HG03280 (cell line): ENCODE data around the gene NDFIP2.

Experiments
- ATAC-seq: cut with Tn5 transposase; IDR thresholded peaks from one replicate; pipeline ENCODE4 v1.9.1; 2021; ENCODE audit warnings: mild to moderate bottlenecking, moderate library complexity; ENCODE audit not compliant: unreplicated experiment

Gene NDFIP2

GRCh38 chr13:79457948-79458347, 23.0 kb upstream of the NDFIP2 start:
- ATAC-seq, result no peak

GRCh38 chr13:79458436-79458835, 22.5 kb upstream of the NDFIP2 start:
- no peak for ATAC-seq

- no peak for ATAC-seq
Observed at GRCh38 chr13:79459906-79460305, 21.0 kb upstream of the NDFIP2 start.

- no peak for ATAC-seq
Observed at GRCh38 chr13:79462895-79463294, 18.1 kb upstream of the NDFIP2 start.

GRCh38 chr13:79463604-79464003, 17.4 kb upstream of the NDFIP2 start:
- ATAC-seq, result no peak

GRCh38 chr13:79466872-79467271, 14.1 kb upstream of the NDFIP2 start:
- ATAC-seq, result no peak

GRCh38 chr13:79468402-79468801, 12.6 kb upstream of the NDFIP2 start:
- no peak for ATAC-seq

- ATAC-seq, result no peak
Observed at GRCh38 chr13:79468819-79469218, 12.1 kb upstream of the NDFIP2 start.

- ATAC-seq, result no peak
Observed at GRCh38 chr13:79469608-79470007, 11.3 kb upstream of the NDFIP2 start.

- no peak for ATAC-seq
Observed at GRCh38 chr13:79470666-79471065, 10.3 kb upstream of the NDFIP2 start.

- ATAC-seq, result no peak
Observed at GRCh38 chr13:79475569-79475968, 5.4 kb upstream of the NDFIP2 start.

GRCh38 chr13:79477968-79478367, 3.0 kb upstream of the NDFIP2 start:
- no peak for ATAC-seq

- no peak for ATAC-seq
Observed at GRCh38 chr13:79479882-79480281, 1.1 kb upstream of the NDFIP2 start.

GRCh38 chr13:79481685-79482052, 714 bp downstream of the NDFIP2 start:
- peak; percentile 32 for ATAC-seq

- ATAC-seq, result no peak
Observed at GRCh38 chr13:79482281-79482970, 1.5 kb downstream of the NDFIP2 start.

GRCh38 chr13:79483086-79483706, 2.2 kb downstream of the NDFIP2 start:
- ATAC-seq, result no peak

- ATAC-seq, result no peak
Observed at GRCh38 chr13:79485014-79485811, 4.3 kb downstream of the NDFIP2 start.

- ATAC-seq, result no peak
Observed at GRCh38 chr13:79486433-79487188, 5.7 kb downstream of the NDFIP2 start.

- ATAC-seq, result no peak
Observed at GRCh38 chr13:79490326-79490725, 9.4 kb downstream of the NDFIP2 start.

- ATAC-seq, result no peak
Observed at GRCh38 chr13:79490824-79491223, 9.9 kb downstream of the NDFIP2 start.

- ATAC-seq, result no peak
Observed at GRCh38 chr13:79491715-79492114, 10.8 kb downstream of the NDFIP2 start.
